Astrocyte of the cerebellum (primary cell): Measurements from ENCODE around the gene EPB41L5.
"Not testable (repeated sequence)": the region's sequence is repeated elsewhere in the genome, so short reads cannot be mapped to it uniquely, and the experiment has no call there.

Source experiments
- DNase-seq: peaks from one replicate; pipeline ENCODE4 v3.0.0-alpha.2; 2011; ENCODE audit warnings: low read depth
- H3K4me3 ChIP-seq: 2 replicates; pipeline ENCODE4 v1.5.1; 2011; ENCODE audit warnings: mild to moderate bottlenecking, low read depth, low read length, moderate library complexity
- in situ Hi-C: cut with HindIII; loops from 2 replicates; pipeline ENCODE4 v1.10.0; 2017; ENCODE audit warnings: low sequenced_read_pairs
- TF ChIP-seq, protein P1 (sequence below): IDR thresholded peaks from 2 replicates; pipeline ENCODE4 v1.5.1; 2012; ENCODE audit warnings: low read length, low read depth, moderate library complexity, mild to moderate bottlenecking; ENCODE audit errors: missing control alignments

Gene EPB41L5

DNA sequence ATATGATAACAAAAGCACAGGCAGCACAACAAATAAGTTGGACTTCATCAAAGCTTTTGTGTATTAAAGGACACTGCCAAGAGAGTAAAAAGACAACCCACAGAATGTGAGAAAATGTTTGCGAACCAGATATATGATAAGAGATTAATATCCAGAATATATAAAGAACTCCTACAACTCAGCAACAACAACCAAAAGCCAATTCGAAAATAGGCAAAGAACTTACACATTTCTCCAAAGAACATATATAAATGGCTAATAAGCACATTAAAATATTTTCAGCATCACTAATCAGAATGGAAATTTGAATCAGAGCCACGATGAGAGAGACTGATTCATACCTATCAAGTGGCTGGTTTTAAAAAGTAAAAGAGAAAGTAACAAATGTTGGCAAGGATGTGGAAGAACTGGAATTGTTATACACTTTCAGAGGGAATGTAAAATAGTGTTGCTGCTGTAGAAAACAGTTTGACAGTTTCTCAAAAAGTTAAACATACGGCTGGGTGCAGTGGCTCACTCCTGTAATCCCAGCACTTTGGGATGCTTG is 25.2 kb downstream of the EPB41L5 start:
- no peak for DNase-seq
- in situ Hi-C loops = no loop called here
- H3K4me3 ChIP-seq = no peak overlapping the region
- TF ChIP-seq, protein P1, sequence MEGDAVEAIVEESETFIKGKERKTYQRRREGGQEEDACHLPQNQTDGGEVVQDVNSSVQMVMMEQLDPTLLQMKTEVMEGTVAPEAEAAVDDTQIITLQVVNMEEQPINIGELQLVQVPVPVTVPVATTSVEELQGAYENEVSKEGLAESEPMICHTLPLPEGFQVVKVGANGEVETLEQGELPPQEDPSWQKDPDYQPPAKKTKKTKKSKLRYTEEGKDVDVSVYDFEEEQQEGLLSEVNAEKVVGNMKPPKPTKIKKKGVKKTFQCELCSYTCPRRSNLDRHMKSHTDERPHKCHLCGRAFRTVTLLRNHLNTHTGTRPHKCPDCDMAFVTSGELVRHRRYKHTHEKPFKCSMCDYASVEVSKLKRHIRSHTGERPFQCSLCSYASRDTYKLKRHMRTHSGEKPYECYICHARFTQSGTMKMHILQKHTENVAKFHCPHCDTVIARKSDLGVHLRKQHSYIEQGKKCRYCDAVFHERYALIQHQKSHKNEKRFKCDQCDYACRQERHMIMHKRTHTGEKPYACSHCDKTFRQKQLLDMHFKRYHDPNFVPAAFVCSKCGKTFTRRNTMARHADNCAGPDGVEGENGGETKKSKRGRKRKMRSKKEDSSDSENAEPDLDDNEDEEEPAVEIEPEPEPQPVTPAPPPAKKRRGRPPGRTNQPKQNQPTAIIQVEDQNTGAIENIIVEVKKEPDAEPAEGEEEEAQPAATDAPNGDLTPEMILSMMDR = no peak

- TF ChIP-seq, protein P1 = no peak
- no peak for DNase-seq
- in situ Hi-C loops = loop anchor here (5.0 kb wide), 1 partner anchor 100 kb away; no protein-coding TSS in a partner anchor
- H3K4me3 ChIP-seq = no peak overlapping the region
These were observed 29.5 kb downstream of the EPB41L5 start for GRCh38 chr2:120042359-120042758.

GRCh38 chr2:120044336-120044735 is 31.5 kb downstream of the EPB41L5 start:
- TF ChIP-seq, protein P1 = no peak
- no peak overlapping the region for H3K4me3 ChIP-seq
- in situ Hi-C loops = loop anchor here (5.0 kb wide), 1 partner anchor 102 kb away; no protein-coding TSS in a partner anchor
- no peak for DNase-seq

DNA sequence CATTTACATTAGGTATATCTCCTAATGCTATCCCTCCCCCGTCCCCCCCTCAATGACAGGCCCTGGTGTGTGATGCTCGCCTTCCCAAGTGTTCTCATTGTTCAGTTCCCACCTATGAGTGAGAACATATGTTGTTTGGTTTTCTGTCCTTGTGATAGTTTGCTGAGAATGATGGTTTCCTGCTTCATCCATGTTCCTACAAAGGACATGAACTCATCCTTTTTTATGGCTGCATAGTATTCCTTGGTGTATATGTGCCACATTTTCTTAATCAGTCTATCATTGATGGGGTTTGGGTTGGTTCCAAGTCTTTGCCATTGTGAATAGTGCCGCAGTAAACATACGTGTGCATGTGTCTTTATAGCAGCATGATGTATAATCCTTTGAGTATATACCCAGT is 32.9 kb downstream of the EPB41L5 start:
- in situ Hi-C loops, DNase-seq, H3K4me3 ChIP-seq: not testable (repeated sequence)

- in situ Hi-C loops, H3K4me3 ChIP-seq, DNase-seq: not testable (repeated sequence)
These were observed 33.4 kb downstream of the EPB41L5 start for GRCh38 chr2:120046252-120046651.

- DNase-seq = no peak
- H3K4me3 ChIP-seq = no peak overlapping the region
- in situ Hi-C loops = no loop called here
- TF ChIP-seq, protein P1 = no peak
These were observed 39.7 kb downstream of the EPB41L5 start for GRCh38 chr2:120052597-120052996.

DNA sequence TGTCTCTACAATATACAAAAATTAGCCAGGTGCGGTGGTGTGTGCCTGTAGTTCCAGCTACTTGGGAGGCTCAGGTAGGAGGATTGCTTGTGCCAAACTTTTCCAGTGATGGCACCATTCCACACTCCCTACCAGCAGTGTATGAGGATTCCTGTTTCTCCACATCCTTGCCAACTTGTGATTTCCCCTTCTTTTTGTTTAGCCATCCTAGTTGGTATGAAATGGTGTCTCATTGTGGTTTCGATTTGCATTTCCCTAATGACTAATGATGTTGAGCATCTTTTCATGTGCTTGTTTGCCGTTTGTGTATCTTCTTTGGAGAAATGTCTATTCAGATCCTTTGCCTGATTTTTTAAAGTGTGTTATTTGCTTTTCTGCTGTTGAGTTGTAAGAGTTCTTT is 41.0 kb downstream of the EPB41L5 start:
- peak; percentile 9 for DNase-seq
- TF ChIP-seq, protein P1 = no peak
- in situ Hi-C loops = no loop called here
- H3K4me3 ChIP-seq = no peak overlapping the region

- no peak for DNase-seq
- H3K4me3 ChIP-seq = no peak overlapping the region
- TF ChIP-seq, protein P1 = no peak
- in situ Hi-C loops = no loop called here
These were observed 46.6 kb downstream of the EPB41L5 start for GRCh38 chr2:120059483-120059882.
